ENCODE results near the gene PSD.

The PSD gene

DNA sequence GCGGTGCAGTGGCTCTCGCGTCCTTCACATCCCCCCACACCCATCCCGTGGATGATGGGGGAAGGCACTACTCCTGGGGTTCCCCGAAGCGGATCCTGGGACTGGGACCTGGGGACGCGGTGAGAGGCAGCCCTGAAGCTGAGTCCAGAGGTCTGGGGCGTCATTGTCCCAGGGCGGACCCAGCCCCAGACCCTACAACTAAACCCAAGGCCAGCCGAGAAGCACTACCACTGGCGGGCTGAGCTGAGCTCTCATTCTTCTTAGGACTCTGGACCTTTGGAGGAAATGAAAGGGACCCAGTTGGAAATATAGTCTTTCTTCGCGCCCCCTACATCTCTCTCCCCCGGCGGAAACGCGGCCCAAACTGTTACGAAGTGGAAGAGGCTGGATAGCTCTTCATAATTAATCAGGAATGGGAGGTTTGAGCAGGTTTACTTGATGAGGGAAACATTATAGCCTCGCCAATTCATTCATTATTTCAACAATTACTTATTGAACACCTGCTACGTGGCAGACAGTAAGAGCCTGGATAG, 1.7 kb upstream of the PSD start:
- H3K4me3 ChIP-seq (ENCODE audit: low read length in 2 of 2), result peak overlapping the region; percentile 81 to 87
- DNase-seq (ENCODE audit: low spot score), result no peak
- peak overlapping the region; percentile 85 for H3K9ac ChIP-seq (ENCODE audit: low read depth, low read length, poor library complexity)

DNA sequence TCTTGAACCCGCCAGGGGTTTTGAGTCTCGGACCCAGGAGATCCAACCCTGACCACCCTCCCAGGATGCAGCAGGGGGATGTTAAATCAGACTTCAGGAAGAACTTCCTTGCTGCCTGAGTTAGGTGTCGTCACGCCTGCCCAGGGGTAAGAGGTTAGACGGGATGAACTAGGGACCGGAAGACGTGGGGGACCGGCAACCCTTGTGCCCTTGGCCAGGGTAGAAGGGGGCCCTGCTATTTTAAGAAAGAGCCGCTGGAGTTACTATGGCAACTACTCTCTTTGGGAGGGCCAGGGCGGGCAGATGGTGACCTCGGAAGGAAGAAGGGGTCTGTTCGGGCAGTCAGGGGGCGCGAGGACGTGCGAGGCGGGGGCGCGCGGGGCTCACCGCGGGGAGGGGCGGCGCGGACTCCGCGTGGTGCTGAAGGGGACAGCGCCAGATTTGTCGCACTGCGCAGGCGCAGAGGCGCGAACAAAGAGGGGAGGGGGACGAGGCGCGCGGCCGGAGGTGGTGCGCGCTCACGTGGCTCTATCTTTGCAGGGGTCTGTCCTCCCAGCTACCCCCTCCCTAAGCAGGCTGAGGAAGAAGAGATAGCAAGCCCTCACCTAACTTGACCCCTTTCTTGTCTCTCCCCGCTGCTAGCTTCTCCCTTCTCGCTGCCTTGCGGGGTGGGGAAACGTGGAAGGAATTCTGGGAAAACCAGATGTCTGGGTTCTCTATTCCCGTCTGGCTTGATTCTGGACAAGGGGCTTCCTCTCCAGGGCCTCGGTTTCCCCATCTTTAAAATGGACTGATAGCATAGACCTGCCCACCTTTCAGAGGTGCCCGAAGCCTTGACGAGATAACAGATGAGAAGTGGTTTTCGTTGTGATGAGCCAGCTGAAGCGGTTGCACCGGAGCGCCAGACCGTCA, 940 bp upstream of the PSD start:
- H3K4ac ChIP-seq (ENCODE audit: low read length), result no peak overlapping the region
- H2BK120ac ChIP-seq (ENCODE audit: low read depth, low read length), result no peak overlapping the region
- H3K4me3 ChIP-seq (ENCODE audit: low read length in 2 of 2), result peak overlapping the region; percentile 81 to 87
- H3K9me3 ChIP-seq (replicated peaks in 1 of 2; ENCODE audit: control insufficient read depth in 2 of 2, insufficient read depth in 1 of 2, low read depth in 1 of 2, low read length in 2 of 2), result no peaks in the 10 kb centered on the region
- no peak overlapping the region for H3K27ac ChIP-seq (replicated peaks; ENCODE audit: low read length)
- H2BK15ac ChIP-seq (ENCODE audit: low read length), result peak overlapping the region; percentile 11
- no peak overlapping the region for H4K91ac ChIP-seq (ENCODE audit: low read depth, low read length, poor library complexity)
- peak overlapping the region; percentile 1 for H2BK5ac ChIP-seq (ENCODE audit: low read length)
- no peak overlapping the region for H4K8ac ChIP-seq (ENCODE audit: low read depth, low read length)
- peak overlapping the region; percentile 98 for H2AFZ ChIP-seq (ENCODE audit: low read length)
- H3K4me1 ChIP-seq (ENCODE audit: control insufficient read depth in 2 of 2, insufficient read depth in 1 of 2, low read depth in 1 of 2, low read length in 2 of 2), result peaks cover 24 to 25% of the 10 kb centered on the region in 2 donors
- no peaks in the 10 kb centered on the region for H3K79me1 ChIP-seq (ENCODE audit: low read depth, low read length)
- no peak overlapping the region for H2AK5ac ChIP-seq (ENCODE audit: low read depth, low read length)
- H3K4me2 ChIP-seq (ENCODE audit: insufficient read depth, low read length, poor library complexity, severe bottlenecking), result peak overlapping the region; percentile 100
- H3K14ac ChIP-seq (ENCODE audit: low read length), result peak overlapping the region; percentile 86
- peak overlapping the region; percentile 93 for H3K18ac ChIP-seq (ENCODE audit: low read length)
- no CpG with 5 or more reads among the region's 54 CpGs for WGBS, 2 donors (ENCODE audit: extremely low coverage in 2 of 2, insufficient read length in 2 of 2, insufficient replicate concordance in 1 of 2)
- peak overlapping the region; percentile 19 for H3K23ac ChIP-seq (ENCODE audit: low read depth, low read length, poor library complexity)
- H3K27me3 ChIP-seq (ENCODE audit: control insufficient read depth in 3 of 3, insufficient read depth in 3 of 3, low read depth in 1 of 3, low read length in 3 of 3), result peaks cover 0 to 15% (median 0%) of the 10 kb centered on the region in 3 experiments
- peaks cover 11 to 29% of the 10 kb centered on the region in 2 donors for H3K36me3 ChIP-seq (replicated peaks in 1 of 2; ENCODE audit: control insufficient read depth in 2 of 2, insufficient read depth in 2 of 2, low read length in 2 of 2)
- DNase-seq (ENCODE audit: low spot score), result peak; percentile 87
- H2BK12ac ChIP-seq (ENCODE audit: low read length), result no peak overlapping the region
- H3K9ac ChIP-seq (ENCODE audit: low read depth, low read length, poor library complexity), result peak overlapping the region; percentile 85

More for the DNA sequence above, 1.7 kb upstream of the PSD start:
- Histone ChIP-seq H3K4me1 (ENCODE audit: control insufficient read depth in 2 of 2, insufficient read depth in 1 of 2, low read depth in 1 of 2, low read length in 2 of 2) (peaks cover 17 to 23% of the 10 kb centered on the region in 2 donors), H2BK15ac (ENCODE audit: low read length) (peak overlapping the region; percentile 10), H3K14ac (ENCODE audit: low read length) (peak overlapping the region; percentile 86), H3K18ac (ENCODE audit: low read length) (peak overlapping the region; percentile 93), H3K23ac (ENCODE audit: low read depth, low read length, poor library complexity) (peak overlapping the region; percentile 19), H4K8ac (ENCODE audit: low read depth, low read length) (no peak overlapping the region), H3K36me3 (replicated peaks in 1 of 2; ENCODE audit: control insufficient read depth in 2 of 2, insufficient read depth in 2 of 2, low read length in 2 of 2) (peaks cover 11 to 30% of the 10 kb centered on the region in 2 donors), H2BK5ac (ENCODE audit: low read length) (peak overlapping the region; percentile 33), H3K27me3 (ENCODE audit: control insufficient read depth in 3 of 3, insufficient read depth in 3 of 3, low read depth in 1 of 3, low read length in 3 of 3) (peaks cover 0 to 15% (median 0%) of the 10 kb centered on the region in 3 experiments), H3K79me1 (ENCODE audit: low read depth, low read length) (no peaks in the 10 kb centered on the region), H2AFZ (ENCODE audit: low read length) (peak overlapping the region; percentile 98), H2AK5ac (ENCODE audit: low read depth, low read length) (no peak overlapping the region), H3K9me3 (replicated peaks in 1 of 2; ENCODE audit: control insufficient read depth in 2 of 2, insufficient read depth in 1 of 2, low read depth in 1 of 2, low read length in 2 of 2) (no peaks in the 10 kb centered on the region), H3K27ac (replicated peaks; ENCODE audit: low read length) (peak overlapping the region; percentile 93), H3K4me2 (ENCODE audit: insufficient read depth, low read length, poor library complexity, severe bottlenecking) (peak overlapping the region; percentile 100), H4K91ac (ENCODE audit: low read depth, low read length, poor library complexity) (no peak overlapping the region), H2BK120ac (ENCODE audit: low read depth, low read length) (no peak overlapping the region), H2BK12ac (ENCODE audit: low read length) (no peak overlapping the region), H3K4ac (ENCODE audit: low read length) (no peak overlapping the region)
- WGBS, 2 donors (ENCODE audit: extremely low coverage in 2 of 2, insufficient read length in 2 of 2, insufficient replicate concordance in 1 of 2), result no CpG with 5 or more reads among the region's 21 CpGs

DNA sequence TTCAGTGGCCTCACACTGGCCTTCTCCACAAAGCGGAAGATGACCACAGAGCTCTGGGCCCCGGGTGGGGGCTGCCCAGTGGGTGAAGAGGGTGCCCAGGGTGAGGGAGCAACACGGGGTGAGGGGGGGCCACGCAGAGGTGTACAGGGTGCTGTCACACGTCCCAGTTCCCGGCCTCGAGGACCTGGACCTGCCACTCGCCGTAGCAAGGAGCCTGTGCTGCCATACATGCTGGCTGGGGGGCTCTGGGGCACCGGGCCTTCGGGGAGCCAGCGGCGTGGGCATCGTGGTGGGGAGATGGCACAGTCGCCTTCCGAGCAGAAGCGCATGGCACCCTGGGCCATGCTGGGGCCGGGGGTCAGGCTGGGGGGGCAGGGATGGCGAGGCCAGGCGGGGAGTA, 1.9 kb downstream of the PSD start:
- no peak for DNase-seq (ENCODE audit: low spot score)
- Histone ChIP-seq H3K4ac (ENCODE audit: low read length) (no peak overlapping the region), H3K79me1 (ENCODE audit: low read depth, low read length) (no peaks in the 10 kb centered on the region), H4K91ac (ENCODE audit: low read depth, low read length, poor library complexity) (no peak overlapping the region), H2BK5ac (ENCODE audit: low read length) (no peak overlapping the region), H2AK5ac (ENCODE audit: low read depth, low read length) (no peak overlapping the region), H4K8ac (ENCODE audit: low read depth, low read length) (no peak overlapping the region), H3K4me1 (ENCODE audit: control insufficient read depth in 2 of 2, insufficient read depth in 1 of 2, low read depth in 1 of 2, low read length in 2 of 2) (peaks cover 38 to 48% of the 10 kb centered on the region in 2 donors), H3K4me2 (ENCODE audit: insufficient read depth, low read length, poor library complexity, severe bottlenecking) (no peak overlapping the region), H3K9me3 (replicated peaks in 1 of 2; ENCODE audit: control insufficient read depth in 2 of 2, insufficient read depth in 1 of 2, low read depth in 1 of 2, low read length in 2 of 2) (no peaks in the 10 kb centered on the region), H3K14ac (ENCODE audit: low read length) (no peak overlapping the region), H2BK120ac (ENCODE audit: low read depth, low read length) (no peak overlapping the region), H3K27ac (replicated peaks; ENCODE audit: low read length) (no peak overlapping the region), H3K4me3 (ENCODE audit: low read length in 2 of 2) (no peak overlapping the region), H2AFZ (ENCODE audit: low read length) (no peak overlapping the region), H3K27me3 (ENCODE audit: control insufficient read depth in 3 of 3, insufficient read depth in 3 of 3, low read depth in 1 of 3, low read length in 3 of 3) (peaks cover 0 to 7% (median 0%) of the 10 kb centered on the region in 3 experiments), H3K18ac (ENCODE audit: low read length) (no peak overlapping the region), H2BK12ac (ENCODE audit: low read length) (no peak overlapping the region), H2BK15ac (ENCODE audit: low read length) (peak overlapping the region; percentile 3), H3K23ac (ENCODE audit: low read depth, low read length, poor library complexity) (no peak overlapping the region), H3K9ac (ENCODE audit: low read depth, low read length, poor library complexity) (no peak overlapping the region), H3K36me3 (replicated peaks in 1 of 2; ENCODE audit: control insufficient read depth in 2 of 2, insufficient read depth in 2 of 2, low read length in 2 of 2) (peaks cover 0 to 11% of the 10 kb centered on the region in 2 donors)
- WGBS, 2 donors (ENCODE audit: extremely low coverage in 2 of 2, insufficient read length in 2 of 2, insufficient replicate concordance in 1 of 2), result no CpG with 5 or more reads among the region's 20 CpGs

DNA sequence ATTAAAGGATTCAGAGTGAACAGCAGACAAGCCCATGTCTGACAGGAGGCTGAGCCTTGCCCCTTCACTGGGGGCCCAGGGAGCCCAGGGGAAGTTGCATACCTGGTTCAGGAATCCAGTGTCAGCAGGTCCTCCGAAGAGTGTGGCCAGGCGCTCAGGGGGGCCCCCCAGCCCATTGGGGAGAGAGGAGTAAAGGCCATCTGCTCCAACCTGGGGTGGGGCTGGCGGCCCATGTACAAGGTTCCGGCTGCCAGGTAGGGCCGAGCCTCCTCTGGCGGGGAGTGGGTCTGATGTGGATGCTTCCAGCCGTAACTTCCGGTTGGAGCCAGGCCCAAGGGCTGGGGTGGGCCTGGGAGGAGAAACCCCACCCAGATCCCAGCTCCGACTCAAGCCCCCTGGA, 2.3 kb downstream of the PSD start:
- Histone ChIP-seq H3K79me1 (ENCODE audit: low read depth, low read length) (no peaks in the 10 kb centered on the region), H2AK5ac (ENCODE audit: low read depth, low read length) (no peak overlapping the region), H2BK15ac (ENCODE audit: low read length) (peak overlapping the region; percentile 3), H3K9me3 (replicated peaks in 1 of 2; ENCODE audit: control insufficient read depth in 2 of 2, insufficient read depth in 1 of 2, low read depth in 1 of 2, low read length in 2 of 2) (peaks cover 0 to 2% of the 10 kb centered on the region in 2 donors), H3K23ac (ENCODE audit: low read depth, low read length, poor library complexity) (no peak overlapping the region), H3K27me3 (ENCODE audit: control insufficient read depth in 3 of 3, insufficient read depth in 3 of 3, low read depth in 1 of 3, low read length in 3 of 3) (peaks cover 0 to 7% (median 0%) of the 10 kb centered on the region in 3 experiments), H3K14ac (ENCODE audit: low read length) (no peak overlapping the region), H2AFZ (ENCODE audit: low read length) (no peak overlapping the region), H4K91ac (ENCODE audit: low read depth, low read length, poor library complexity) (no peak overlapping the region), H4K8ac (ENCODE audit: low read depth, low read length) (no peak overlapping the region), H2BK5ac (ENCODE audit: low read length) (no peak overlapping the region), H3K4me2 (ENCODE audit: insufficient read depth, low read length, poor library complexity, severe bottlenecking) (no peak overlapping the region), H3K4me1 (ENCODE audit: control insufficient read depth in 2 of 2, insufficient read depth in 1 of 2, low read depth in 1 of 2, low read length in 2 of 2) (peaks cover 38 to 49% of the 10 kb centered on the region in 2 donors), H3K4me3 (ENCODE audit: low read length in 2 of 2) (no peak overlapping the region), H3K27ac (replicated peaks; ENCODE audit: low read length) (no peak overlapping the region), H3K18ac (ENCODE audit: low read length) (no peak overlapping the region), H2BK12ac (ENCODE audit: low read length) (no peak overlapping the region), H3K36me3 (replicated peaks in 1 of 2; ENCODE audit: control insufficient read depth in 2 of 2, insufficient read depth in 2 of 2, low read length in 2 of 2) (peaks cover 0 to 15% of the 10 kb centered on the region in 2 donors), H3K9ac (ENCODE audit: low read depth, low read length, poor library complexity) (no peak overlapping the region), H2BK120ac (ENCODE audit: low read depth, low read length) (no peak overlapping the region), H3K4ac (ENCODE audit: low read length) (no peak overlapping the region)
- WGBS, 2 donors (ENCODE audit: extremely low coverage in 2 of 2, insufficient read length in 2 of 2, insufficient replicate concordance in 1 of 2), result no CpG with 5 or more reads among the region's 9 CpGs
- DNase-seq (ENCODE audit: low spot score), result no peak
